ENCODE measurements around the gene PLA2G4C. TPM values are rescaled to one million over a fixed set of nuclear protein-coding genes. Genes with fewer than 3 reads are reported as not detected.

The PLA2G4C gene
- total RNA-seq, 4 donors from 2014 or later, result 0.61 to 4.0 (median 1.3) TPM; not detected in 1

GRCh38 chr19:47998800-47999199 is 111.8 kb downstream of the PLA2G4C start:
- WGBS, 2 donors, result 74 to 80% methylated on average over 6 of the region's 6 CpGs

More at GRCh38 chr19:47998800-47999199, 111.8 kb downstream of the PLA2G4C start:
- no peak for DNase-seq
- Histone ChIP-seq H3K9me3 (no peaks in the 10 kb centered on the region), H3K4me3 (no peak overlapping the region), H3K36me3 (no peaks in the 10 kb centered on the region), H3K27ac (no peak overlapping the region), H3K4me1 (no peaks in the 10 kb centered on the region), H3K27me3 (peaks cover 0 to 12% (median 0%) of the 10 kb centered on the region in 4 donors)
- no peak for TF ChIP-seq CTCF (IDR thresholded peaks at IDR 0.05)
- TF ChIP-seq POLR2A (IDR thresholded peaks at IDR 0.05), result no peak
- intact Hi-C loops (cut with DNase I), result no loop called here

Other genes with a start within 250 kb of the PLA2G4C start
- not detected for gene SULT2A1, start 224.5 kb downstream of the PLA2G4C start, total RNA-seq
- gene BSPH1, start 118.6 kb downstream of the PLA2G4C start, total RNA-seq, result not detected
- gene ELSPBP1, start 116.2 kb downstream of the PLA2G4C start, total RNA-seq, result not detected
- gene CABP5, start 66.7 kb downstream of the PLA2G4C start, total RNA-seq, result not detected
- gene LIG1, start 59.5 kb upstream of the PLA2G4C start, total RNA-seq, result 10 to 100 TPM; 25.7 to 44.3 (median 31.1) TPM
- 1 to 10 TPM; 2.0 to 4.7 (median 2.7) TPM for gene ZSWIM9, start 59.9 kb upstream of the PLA2G4C start, total RNA-seq
- gene CARD8, start 145.1 kb upstream of the PLA2G4C start, total RNA-seq, result 10 to 100 TPM in 3 of 4 donors, 1 to 10 TPM in 1; 9.7 to 21.9 (median 11.3) TPM
- not detected for gene ZNF114, start 159.3 kb upstream of the PLA2G4C start, total RNA-seq
- gene EMP3, start 214.7 kb upstream of the PLA2G4C start, total RNA-seq, result 10 to 100 TPM in 1 of 4 donors, 1 to 10 TPM in 3; 2.0 to 23.7 (median 6.0) TPM